Heart left ventricle (tissue), 16 donors: ENCODE results near the gene DIDO1. TPM values are rescaled to one million over a fixed set of nuclear protein-coding genes. Genes with fewer than 3 reads are reported as not detected.
A peak's percentile ranks its signal among the peaks of the same experiment; 100 is the strongest.

Experiments used
- ATAC-seq, 4 donors: fragments of 200-7000 bp; cut with Tn5 transposase; one replicate each; pipeline ENCODE4 v1.9.1; 2020 to 2022; ENCODE audit warnings: moderate library complexity in 4 of 4, mild to moderate bottlenecking in 3 of 4, moderate number of reproducible peaks in 1 of 4
- DNase-seq, 5 donors: peaks; one replicate each; pipeline ENCODE4 v3.0.0-alpha.2; 2020
- H3K27ac ChIP-seq, 12 donors: fragments of 200-600 bp; sonication (generic) in 4 of 12; one replicate each; pipeline versions ENCODE4 v1.5.0 to v1.8.0; 2016 to 2022; ENCODE audit warnings: mild to moderate bottlenecking in 2 of 12
- H3K27me3 ChIP-seq, 9 donors: fragments of 200-600 bp; sonication (generic) in 2 of 9; one replicate each; pipeline versions ENCODE4 v1.5.1 to v1.8.0; 2016 to 2022; ENCODE audit warnings: mild to moderate bottlenecking in 3 of 9
- H3K36me3 ChIP-seq, 9 donors: fragments of 200-600 bp; sonication (generic) in 2 of 9; one replicate each; pipeline versions ENCODE4 v1.5.0 to v1.8.0; 2018 to 2022; ENCODE audit warnings: mild to moderate bottlenecking in 2 of 9
- H3K4me1 ChIP-seq, 12 donors: fragments of 200-600 bp; sonication (generic) in 4 of 12; one replicate each; pipeline versions ENCODE4 v1.5.0 to v1.8.0; 2016 to 2022; ENCODE audit warnings: mild to moderate bottlenecking in 3 of 12
- H3K4me3 ChIP-seq, 12 donors: fragments of 200-600 bp; sonication (generic) in 4 of 12; one replicate each; pipeline versions ENCODE4 v1.5.0 to v1.8.0; 2017 to 2022; ENCODE audit warnings: mild to moderate bottlenecking in 9 of 12, moderate library complexity in 4 of 12
- H3K9me3 ChIP-seq, 12 donors: fragments of 200-600 bp; sonication (generic) in 4 of 12; one replicate each; pipeline versions ENCODE4 v1.5.0 to v1.8.0; 2016 to 2022; ENCODE audit warnings: mild to moderate bottlenecking in 1 of 12
- POLR2A ChIP-seq, 2 donors: fragments of 450-650 bp; IDR thresholded peaks; one replicate each; pipeline ENCODE4 v1.6.1; 2017; ENCODE audit warnings: antibody characterized with exemption in 2 of 2, mild to moderate bottlenecking in 2 of 2, moderate library complexity in 2 of 2
- WGBS, 4 donors: extraction: QIAGEN DNeasy Blood & Tissue Kit in 2 of 4; methylation state at CpG; one replicate each; pipeline versions ENCODE4 v1.1.5 to v1.1.7; 2013 to 2018; 5-methylcytosine and 5-hydroxymethylcytosine counted together
- intact Hi-C, 10 donors: fragments of 100-400 bp; cut with DNase I; formaldehyde crosslinking; loops; one replicate each; pipeline versions ENCODE4 v1.11.1 to v1.14.2; 2022
- polyA plus RNA-seq, 2 donors: library from polyadenylated mRNA; stranded (reverse); fragments of 200-250 nt; gene quantifications; one replicate each; pipeline ENCODE4 v1.2.3, GENCODE V29; 2013
- total RNA-seq, 9 donors: library from RNA; depleted of rRNA in 2 of 9; stranded (reverse); fragments of >200 nt in 2 of 9; fragmentation: NEBNext Ultra II Directional in 3 of 9; extraction: Animal tissue kit (Norgen Biotek cat#: 25700) in 3 of 9; gene quantifications; one replicate each; pipeline versions ENCODE4 v1.1.0 to v1.2.4, GENCODE V29; 2016 to 2023
- TF ChIP-seq, protein P1 (sequence below), 12 donors: fragments of 200-600 bp; sonication (generic) in 4 of 12; IDR thresholded peaks; one replicate each; pipeline versions ENCODE4 v1.5.0 to v1.8.0; 2018 to 2022; ENCODE audit warnings: antibody characterized with exemption in 12 of 12, mild to moderate bottlenecking in 5 of 12
- donor health status: ischemic (EF 13 %, LVEDD 7.1; RV severe dilation, severe dysfunction).
- donor health status: healthy with polysubstance abuse.
- donor health status: DM: no; HTN: yes; CAD: no.
- donor health status: DM: no; HTN: no; CAD: no.
- donor health status: ischemic (EF 25% LVEDD 6.9; RV normal size, moderate dysfunction).
- donor health status: ischemic (EF 25% LVEDD 5.7; RV mildly dilated, moderate dysfunction).
- donor health status: healthy.
- donor health status: DM: yes; HTN: yes; CAD: no.
- donor health status: ischemic (EF 35%, LVEDD 5.7; RV mildly dilated, moderate dysfunction).
- donor health status: nonischemic (EF 11% LVEDD 7.7; RV severe dilation, severe dysfunction).
- donor health status: DM: yes; HTN: yes; CAD: no.
- donor health status: PGD.
- donor health status: ischemic (EF 29% LVEDD 5.4; RV normal size, mild dysfunction).
- donor health status: nonischemic (EF 23%, LVEDD 6.1; RV moderate dilation, normal function).

The DIDO1 gene
- total and polyA plus RNA-seq, 11 donors: 16.5 to 46.2 (median 38.4) TPM

DNA sequence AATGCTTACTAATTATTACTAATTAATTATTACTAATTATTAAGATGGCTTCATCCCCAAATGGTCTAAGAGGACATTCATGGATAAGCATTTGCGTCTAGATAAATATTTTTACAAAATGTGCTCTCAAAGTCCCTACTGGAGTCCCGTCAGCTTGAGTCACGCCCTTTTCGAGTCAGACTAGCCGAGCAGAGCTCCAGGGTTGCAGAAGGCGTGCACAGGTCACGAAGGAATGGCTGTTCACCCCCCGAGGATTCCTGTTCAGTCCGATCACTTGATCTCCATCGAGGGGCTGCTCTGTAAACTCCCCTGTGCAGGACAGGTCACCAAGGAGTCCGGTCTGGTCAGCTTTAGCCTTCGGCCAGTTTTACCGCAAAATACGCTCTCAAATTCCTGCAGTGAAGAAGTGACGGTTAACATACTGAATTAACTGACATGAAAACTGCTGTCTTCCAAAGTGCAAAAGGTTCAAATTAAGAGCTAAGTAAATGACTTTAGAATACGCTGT is 84.5 kb downstream of the DIDO1 start:
- TF ChIP-seq, protein P1, sequence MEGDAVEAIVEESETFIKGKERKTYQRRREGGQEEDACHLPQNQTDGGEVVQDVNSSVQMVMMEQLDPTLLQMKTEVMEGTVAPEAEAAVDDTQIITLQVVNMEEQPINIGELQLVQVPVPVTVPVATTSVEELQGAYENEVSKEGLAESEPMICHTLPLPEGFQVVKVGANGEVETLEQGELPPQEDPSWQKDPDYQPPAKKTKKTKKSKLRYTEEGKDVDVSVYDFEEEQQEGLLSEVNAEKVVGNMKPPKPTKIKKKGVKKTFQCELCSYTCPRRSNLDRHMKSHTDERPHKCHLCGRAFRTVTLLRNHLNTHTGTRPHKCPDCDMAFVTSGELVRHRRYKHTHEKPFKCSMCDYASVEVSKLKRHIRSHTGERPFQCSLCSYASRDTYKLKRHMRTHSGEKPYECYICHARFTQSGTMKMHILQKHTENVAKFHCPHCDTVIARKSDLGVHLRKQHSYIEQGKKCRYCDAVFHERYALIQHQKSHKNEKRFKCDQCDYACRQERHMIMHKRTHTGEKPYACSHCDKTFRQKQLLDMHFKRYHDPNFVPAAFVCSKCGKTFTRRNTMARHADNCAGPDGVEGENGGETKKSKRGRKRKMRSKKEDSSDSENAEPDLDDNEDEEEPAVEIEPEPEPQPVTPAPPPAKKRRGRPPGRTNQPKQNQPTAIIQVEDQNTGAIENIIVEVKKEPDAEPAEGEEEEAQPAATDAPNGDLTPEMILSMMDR (IDR thresholded peaks at IDR 0.05): no peak
- no peak for TF ChIP-seq POLR2A (IDR thresholded peaks at IDR 0.05)
- DNase-seq (no peak), ATAC-seq (no peak)
- 87 to 92% (median 90%) methylated on average over 16 of the region's 16 CpGs for WGBS, 4 donors
- peaks cover 0 to 8% (median 0%) of the 10 kb centered on the region in 12 donors for H3K4me1 ChIP-seq
- no peaks in the 10 kb centered on the region for H3K9me3 ChIP-seq
- intact Hi-C loops: no loop called here
- peaks cover 0 to 5% (median 0%) of the 10 kb centered on the region in 9 donors for H3K36me3 ChIP-seq
- no peak overlapping the region for H3K27ac ChIP-seq
- no peaks in the 10 kb centered on the region for H3K27me3 ChIP-seq
- H3K4me3 ChIP-seq: no peak overlapping the region

DNA sequence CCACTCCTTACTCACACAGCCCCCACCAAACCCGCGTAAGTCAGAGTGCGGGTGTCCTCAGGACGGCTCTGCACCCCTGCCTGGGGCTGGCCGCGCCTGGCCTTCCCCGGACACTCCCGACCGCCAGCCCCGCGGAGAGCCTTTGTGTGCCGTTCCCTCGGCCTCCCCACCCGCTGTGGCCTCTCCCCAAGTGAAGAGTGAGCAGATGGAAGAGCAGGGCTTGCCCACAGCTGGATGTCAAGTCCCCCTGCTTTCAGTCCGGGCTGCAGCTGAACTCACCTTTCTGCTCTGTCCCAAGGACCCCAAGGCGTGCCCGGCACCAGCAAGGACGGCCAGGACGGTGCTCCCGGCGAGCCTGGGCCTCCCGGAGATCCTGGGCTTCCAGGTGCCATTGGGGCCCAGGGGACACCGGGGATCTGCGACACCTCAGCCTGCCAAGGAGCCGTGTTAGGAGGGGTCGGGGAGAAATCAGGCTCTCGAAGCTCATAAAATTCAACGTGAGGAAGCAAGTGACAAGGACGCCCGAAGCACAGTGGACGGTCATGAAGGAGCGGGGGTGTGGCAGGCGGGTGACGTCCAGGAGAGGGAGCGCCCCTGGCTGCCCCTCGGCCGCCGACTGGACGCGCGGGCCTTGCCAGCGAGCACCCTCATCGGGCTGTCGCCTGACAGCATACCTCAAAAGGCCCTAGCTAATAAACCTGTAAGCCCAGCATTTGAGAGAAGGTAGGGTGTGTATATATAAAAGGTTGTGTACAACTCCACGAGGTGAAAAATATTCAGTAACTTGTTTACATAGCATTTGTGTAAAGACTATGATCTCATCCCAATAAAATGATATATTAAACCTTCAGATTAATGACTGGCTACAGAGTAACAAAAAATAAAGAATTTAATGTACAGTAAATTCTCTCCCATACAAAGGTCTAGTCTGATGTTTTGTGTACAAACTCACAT is 85.8 kb downstream of the DIDO1 start:
- TF ChIP-seq, protein P1 (IDR thresholded peaks at IDR 0.05): no peak
- TF ChIP-seq POLR2A (IDR thresholded peaks at IDR 0.05): no peak
- H3K4me1 ChIP-seq: peaks cover 0 to 8% (median 0%) of the 10 kb centered on the region in 12 donors
- H3K27ac ChIP-seq: no peak overlapping the region
- H3K9me3 ChIP-seq: no peaks in the 10 kb centered on the region
- H3K27me3 ChIP-seq: no peaks in the 10 kb centered on the region
- 82 to 86% (median 83%) methylated on average over 42 to 45 of the region's 45 CpGs for WGBS, 4 donors
- peak in 1 of 5 donors; percentile 16 for DNase-seq
- H3K4me3 ChIP-seq: no peak overlapping the region
- intact Hi-C loops: no loop called here
- ATAC-seq: peak in 1 of 4 donors; percentile 39
- peaks cover 0 to 3% (median 0%) of the 10 kb centered on the region in 9 donors for H3K36me3 ChIP-seq

DNA sequence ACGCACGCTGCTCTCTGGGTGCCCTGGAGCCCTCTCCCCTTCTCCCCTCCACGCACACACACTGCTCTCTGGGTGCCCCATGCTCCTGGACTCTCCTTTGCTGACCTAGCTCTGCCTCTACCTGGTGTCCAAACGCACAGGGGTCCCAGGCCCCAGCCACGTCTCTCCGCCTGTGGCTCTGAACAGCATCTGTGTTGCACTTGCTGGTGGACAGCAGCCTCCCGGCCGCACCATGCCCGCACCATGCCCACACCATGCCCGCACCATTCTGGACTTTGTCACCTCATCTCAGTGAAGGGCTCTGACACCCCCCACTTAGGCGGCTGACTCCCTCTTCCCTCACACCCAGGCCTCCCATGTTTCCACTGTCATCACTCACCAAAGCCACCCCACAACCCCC is 86.5 kb downstream of the DIDO1 start:
- WGBS, 4 donors: 87 to 91% (median 88%) methylated on average over 11 of the region's 11 CpGs

More for the DNA sequence above, 86.5 kb downstream of the DIDO1 start:
- no peaks in the 10 kb centered on the region for H3K36me3 ChIP-seq
- no peaks in the 10 kb centered on the region for H3K9me3 ChIP-seq
- H3K27ac ChIP-seq: no peak overlapping the region
- intact Hi-C loops: no loop called here
- no peaks in the 10 kb centered on the region for H3K27me3 ChIP-seq
- peak in 1 of 4 donors; percentile 25 for ATAC-seq
- H3K4me3 ChIP-seq: no peak overlapping the region
- DNase-seq: peak in 2 of 5 donors; percentile 9 to 15
- peaks cover 0 to 8% (median 0%) of the 10 kb centered on the region in 12 donors for H3K4me1 ChIP-seq
- no peak for TF ChIP-seq POLR2A (IDR thresholded peaks at IDR 0.05)
- TF ChIP-seq, protein P1 (IDR thresholded peaks at IDR 0.05): no peak
